NCI-H526 treated with DMSO at 0.1 percent for 48 hours (cell line): Measurements from ENCODE around the gene UTP15.
A peak's percentile ranks its signal among the peaks of the same experiment; 100 is the strongest.

ENCODE experiments used
- DNase-seq: peaks from one replicate; lab custom pipeline; 2025; lab: John Stamatoyannopoulos, UW

The UTP15 gene

DNA sequence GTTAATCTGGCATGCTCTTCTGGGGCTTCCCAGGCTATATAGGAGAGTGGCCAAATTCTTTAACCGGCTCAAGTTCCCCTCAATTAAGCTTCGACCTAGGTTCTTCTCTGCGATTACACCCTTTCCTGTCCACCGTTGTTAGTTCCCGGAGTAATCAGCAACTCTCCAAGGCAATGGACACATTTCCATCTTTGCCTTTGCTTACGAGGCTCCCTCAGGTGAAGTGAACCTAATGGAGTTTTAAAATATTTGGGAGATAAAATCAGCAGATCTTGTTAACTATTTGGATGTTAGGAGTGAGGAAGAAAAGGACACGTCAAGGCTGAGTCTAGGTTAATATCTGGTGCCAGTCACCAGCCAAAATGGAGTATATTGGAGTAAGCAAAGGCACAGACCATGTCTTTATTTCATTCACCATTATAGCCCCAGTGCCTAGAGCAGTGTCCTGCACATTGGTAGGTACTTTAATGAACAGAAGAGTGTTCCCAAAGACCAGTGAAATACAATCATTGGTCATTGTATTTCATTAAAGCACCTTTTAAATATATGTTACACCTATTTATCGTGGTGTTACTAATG lies 515 bp downstream of the UTP15 start:
- DNase-seq = no peak

DNA sequence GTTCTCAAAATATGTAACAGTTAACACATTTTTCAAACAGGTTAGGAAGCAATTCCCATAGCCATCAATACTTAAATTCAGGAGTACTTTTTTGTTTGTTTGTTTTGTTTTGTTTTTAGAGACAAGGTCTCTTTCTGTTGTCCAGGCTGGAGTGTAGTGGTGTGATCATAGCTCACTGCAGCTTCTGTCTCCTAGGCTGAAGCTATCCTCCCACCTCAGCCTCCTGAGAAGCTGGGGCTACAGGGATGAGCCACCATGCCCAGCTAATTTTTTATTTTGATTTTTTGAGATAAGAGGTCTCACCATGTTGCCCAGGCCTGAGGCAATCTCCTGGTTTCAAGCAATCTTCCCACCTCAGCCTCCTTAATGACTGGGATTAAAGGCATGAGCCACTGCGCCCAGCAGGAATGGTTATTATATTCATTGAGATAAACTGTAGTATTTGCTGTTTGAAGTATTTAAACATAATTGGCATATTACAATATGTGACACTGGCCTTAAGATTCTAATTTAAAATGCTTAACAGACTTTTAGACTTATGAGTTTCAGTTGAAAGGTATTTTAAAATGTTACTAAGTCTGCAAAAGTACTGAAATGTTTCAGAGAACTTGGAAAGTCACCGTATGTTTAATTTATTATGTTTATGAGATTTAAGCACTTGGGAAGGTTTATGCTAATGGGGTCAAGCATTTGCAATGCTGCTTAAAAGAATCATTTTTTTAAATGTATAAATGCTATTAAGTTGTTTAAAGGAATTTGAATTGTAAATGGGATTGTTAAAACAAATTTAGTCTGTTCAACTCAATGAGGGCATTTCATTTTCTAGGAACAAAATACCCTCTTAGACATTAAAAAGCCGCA lies 17.0 kb downstream of the UTP15 start:
- DNase-seq = no peak

DNA sequence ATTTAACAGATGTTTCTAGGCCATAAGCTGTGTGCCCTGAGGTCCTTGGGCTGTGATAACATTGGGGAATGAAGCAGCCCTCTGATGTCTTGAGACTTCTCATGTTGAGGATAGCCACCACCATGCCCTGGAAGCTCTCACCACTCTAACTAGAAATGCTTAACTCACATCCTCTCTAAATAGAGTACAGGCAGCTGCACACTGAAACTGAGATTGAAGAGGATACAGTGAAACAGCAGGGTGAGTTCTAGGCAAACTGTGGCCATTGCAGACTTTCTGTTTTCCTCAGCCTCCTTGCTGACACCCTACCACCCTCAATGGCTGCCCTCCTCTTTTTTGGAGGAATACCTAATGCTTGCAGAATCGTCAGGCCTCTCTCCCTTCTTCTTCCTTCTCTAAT lies 22.4 kb downstream of the UTP15 start:
- no peak for DNase-seq

DNA sequence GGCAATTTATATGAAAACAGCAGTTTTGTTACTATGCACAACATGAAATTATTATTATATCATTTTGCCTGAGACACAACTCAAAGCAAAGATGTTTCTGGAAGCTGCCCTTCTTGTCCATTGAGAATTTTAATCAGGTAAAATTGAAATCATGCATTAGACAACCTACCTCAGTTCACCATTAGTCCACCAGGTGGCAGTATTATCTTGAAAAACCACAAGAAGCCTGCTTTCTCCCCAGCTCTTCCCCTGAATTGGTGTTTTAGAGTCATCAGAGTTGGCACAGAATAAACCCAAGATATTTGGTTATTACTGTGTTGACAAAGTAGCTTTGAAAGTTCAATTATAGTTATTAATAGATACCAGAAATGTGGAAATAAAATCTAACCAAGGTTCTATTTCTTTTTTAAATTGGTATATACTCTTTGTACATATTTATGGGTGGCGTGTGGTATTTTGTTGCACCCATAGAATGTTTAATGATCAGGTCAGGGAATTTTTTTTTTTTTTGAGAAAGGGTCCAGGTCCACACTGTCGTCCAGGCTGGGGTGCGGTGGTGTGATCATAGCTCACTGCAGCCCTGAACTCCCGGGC lies 25.7 kb downstream of the UTP15 start:
- DNase-seq = peak; percentile 31

DNA sequence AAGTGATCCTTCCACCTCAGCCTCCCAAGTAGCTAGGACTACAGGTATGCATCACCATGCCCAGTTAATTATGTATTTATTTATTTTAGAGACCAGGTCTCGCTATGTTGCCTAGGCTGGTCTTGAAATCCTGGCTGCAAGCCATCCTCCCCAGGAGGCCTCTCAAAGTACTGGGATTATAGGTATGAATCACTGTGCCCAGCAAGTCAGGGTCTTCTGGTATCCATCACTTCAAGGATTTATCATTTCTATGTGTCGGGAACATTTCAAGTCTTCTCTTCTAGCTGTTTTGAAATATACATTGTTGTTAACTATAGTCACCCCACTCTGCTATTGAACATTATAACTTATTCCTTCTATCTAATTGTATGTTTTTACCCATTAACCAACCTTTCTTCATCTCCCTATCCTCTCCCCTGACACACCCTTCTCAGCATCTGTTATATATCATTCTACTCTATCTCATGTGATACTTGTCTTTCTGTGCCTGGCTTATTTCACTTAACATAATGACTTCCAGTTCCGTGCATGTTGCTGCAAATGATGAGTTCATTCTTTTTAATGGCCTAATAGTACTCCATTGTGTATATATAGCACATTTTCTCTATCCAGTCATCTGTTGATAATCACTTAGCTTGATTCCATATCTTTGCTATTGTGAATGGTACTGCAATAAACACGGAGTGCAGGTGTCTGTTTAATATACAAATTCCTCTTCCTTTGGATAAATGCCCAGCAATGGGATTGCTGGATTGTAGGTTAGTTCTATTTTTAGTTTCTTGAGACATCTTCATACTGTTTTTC lies 26.4 kb downstream of the UTP15 start:
- peak; percentile 2 for DNase-seq

DNA sequence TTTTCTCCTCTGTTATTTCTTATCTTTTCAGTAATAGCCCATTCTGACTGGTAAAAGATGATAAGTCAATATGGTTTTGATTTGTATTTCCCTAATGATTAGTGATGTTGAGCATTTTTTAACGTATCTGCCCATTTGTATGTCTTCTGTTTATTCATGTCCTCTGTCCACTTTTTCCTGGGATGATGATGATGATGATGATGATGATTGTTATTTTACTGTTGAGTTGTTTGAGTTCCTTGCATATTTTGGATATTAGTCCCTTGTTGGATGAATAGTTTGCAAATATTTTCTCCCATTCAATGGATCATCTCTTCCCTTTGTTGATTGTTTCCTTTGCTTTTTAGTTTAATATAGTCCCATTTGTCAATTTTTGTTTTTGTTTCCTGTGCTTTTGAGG lies 27.0 kb downstream of the UTP15 start:
- no peak for DNase-seq

DNA sequence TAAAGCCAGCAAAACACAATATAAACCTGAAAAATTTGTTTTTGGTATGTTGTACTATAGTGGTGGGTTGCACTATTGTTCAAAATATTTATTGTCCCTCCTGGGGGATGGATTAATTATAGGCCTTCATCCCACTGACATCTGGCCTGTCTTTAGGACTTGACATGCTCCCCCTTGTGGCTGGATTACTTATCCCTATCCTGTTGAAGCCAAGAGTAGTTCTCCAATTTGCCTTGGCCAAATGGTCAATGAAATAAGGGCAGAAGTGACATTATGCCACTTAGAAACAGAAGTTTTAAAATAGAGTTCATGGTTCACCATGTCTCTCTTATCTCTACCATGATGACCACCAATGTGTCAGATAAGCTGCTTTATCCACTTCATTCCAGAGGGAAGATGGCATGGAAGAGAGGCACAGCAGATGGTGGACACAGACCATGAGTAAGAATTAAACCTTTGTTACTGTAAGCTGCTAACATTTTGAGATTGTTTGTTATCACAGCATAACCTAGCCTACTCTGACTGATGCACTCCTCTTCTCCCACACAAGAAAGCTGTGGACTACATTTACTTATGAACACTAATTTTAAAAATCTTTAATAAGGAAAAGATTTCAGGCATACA lies 31.3 kb downstream of the UTP15 start:
- DNase-seq = peak; percentile 2

DNA sequence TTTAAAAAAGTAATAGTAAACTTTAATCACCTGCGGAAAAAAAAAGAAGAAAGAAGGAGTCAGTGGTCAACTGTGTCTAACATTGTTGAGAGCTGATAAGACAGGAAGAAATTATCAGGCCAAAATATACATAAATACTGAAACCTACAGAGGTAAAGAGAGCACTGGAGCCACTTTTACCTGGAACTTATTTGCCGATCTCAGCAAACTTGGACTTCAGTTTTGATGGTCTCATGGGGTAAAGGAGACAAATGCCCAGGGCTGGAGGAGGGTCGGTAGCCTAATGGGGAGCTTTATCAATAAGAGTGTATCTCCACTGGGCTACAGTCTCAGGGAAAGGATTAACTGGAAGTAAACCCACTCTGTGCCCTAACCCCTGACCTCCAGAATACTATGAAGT lies 33.8 kb downstream of the UTP15 start:
- DNase-seq = no peak

DNA sequence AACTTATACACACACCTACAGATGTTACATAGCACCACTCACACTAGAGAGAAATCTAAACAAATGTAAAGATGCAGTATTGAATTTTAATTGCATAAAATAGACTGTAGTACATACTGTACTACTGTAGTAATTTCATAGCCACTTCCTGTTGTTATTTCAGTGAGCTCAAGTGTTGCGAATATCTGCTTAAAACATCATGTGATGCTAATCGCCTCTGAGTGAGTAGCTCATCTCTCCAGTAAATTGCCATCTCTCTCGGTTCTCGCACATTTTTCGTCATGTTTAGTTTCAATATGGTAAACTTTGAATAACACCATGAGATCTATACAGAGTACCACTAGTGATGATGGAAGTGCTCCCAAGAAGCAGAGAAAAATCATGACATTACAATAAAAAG lies 38.5 kb downstream of the UTP15 start:
- no peak for DNase-seq

DNA sequence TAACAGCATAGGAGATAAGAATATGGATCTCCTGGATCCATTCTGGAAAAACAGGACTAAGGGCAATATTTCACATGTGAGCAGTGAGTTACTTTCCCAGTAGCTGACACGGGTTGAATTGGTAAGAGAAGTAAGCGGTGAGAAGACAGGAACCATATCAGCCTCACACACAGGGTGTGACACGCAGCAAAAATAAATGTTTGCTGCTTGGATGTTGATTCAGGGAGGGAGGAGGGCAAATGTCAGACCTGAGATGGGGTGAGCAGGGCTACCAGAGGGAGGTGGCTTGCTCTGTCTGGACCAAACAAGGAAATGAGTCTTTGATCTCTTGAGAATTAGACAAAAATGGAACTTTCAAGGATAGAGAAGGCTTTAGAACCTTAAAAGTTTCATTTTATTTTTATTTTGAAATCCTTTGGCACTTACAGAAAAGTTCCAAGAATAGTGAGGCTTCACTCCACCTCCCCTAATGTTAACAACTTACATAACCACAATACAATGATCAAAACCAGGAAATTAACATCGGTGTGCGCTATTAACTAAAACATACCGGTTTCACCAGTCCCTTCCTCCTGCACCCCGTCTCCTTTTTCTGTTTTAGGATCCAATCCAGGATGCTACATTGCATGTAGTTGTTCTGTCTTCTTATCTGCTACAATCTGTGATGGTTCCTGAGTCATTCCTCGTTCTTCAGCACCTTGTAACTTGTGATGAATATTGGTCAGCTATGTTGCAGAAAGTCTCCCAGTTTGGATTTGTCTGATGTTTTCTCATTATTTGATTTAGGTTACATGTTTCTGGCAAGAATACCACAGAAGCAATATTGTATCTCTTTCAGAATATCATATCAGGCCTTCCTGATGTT lies 39.9 kb downstream of the UTP15 start:
- no peak for DNase-seq

DNA sequence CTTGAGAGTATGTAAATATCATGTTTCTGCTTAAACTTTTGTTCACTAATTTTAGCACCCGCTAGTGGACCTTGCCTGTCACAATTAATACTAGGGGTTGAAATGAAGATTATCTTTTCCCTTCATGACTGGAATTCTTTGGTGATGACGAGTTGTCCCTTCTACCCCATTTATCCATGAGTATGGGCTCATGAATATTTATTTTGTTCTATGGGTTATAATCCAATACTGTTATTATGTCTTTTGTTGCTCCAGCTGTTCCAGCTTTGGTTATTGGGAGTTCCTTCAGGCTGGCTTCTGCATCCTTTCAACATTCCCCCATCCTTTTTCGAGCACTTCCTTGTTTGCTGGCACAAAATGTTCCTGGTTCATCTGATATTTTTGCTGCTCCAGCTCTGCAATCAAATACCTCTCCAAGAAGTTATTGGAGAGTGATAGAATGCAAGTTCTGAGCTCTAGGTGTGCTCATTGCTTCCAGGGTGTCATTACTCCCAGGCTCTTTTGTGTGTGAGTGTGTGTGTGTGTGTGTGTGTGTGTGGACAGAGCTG lies 40.7 kb downstream of the UTP15 start:
- DNase-seq = no peak

DNA sequence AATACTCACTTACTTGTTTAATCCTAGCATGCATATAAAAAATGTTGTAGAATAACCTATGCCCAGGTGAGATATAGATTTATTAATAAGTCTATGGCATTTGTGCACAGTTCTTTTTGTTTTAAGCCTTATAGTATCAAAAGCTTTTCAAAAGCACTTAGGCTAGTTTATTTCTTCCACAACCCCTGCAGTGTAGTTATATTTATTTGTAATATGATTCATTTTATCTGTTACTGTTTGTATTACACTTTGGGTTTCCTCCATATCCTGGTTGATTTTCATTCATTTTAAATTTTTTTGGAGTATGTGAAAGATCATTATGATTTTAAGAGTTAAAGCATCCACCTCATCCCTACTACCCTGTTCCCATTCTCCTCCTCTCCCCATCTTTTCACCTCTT lies 41.7 kb downstream of the UTP15 start:
- DNase-seq = no peak

DNA sequence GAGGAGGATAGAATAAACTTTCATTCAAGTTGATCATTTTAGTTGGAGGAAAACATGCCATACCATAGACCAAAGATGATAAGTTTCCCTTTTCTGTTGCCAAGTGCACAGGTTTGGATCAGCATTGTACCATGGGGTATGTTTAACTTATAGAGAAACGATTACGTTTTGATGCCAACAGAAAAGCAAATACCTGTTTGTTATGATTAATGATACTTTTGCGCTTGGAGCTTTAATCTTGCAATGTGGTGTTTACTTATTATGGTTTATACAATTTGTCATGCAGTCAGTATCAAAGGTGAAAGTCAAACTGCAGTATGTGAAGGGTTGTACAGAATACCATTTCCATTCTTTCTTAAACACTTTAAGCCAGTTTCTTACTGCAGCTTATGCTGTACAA lies 47.3 kb downstream of the UTP15 start:
- DNase-seq = no peak

DNA sequence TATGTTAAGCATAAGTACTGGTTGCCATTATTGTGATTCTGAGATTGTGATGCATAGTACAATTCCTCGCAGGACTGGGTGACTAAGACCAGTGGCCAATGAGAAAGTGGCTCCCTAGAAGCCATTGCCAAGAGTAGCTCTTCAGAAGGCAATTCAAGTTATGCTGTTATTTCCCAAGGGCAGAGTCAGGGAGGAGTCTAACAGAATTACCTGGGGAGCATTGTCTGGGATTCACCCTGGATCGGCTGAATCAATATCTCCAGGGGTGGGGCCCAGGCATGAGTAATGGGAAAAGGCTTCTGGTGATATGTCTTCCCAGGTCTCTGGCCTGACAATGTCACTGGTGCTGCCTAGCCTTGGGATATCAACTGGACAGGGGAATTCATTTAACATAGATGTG lies 49.5 kb downstream of the UTP15 start:
- DNase-seq = no peak

DNA sequence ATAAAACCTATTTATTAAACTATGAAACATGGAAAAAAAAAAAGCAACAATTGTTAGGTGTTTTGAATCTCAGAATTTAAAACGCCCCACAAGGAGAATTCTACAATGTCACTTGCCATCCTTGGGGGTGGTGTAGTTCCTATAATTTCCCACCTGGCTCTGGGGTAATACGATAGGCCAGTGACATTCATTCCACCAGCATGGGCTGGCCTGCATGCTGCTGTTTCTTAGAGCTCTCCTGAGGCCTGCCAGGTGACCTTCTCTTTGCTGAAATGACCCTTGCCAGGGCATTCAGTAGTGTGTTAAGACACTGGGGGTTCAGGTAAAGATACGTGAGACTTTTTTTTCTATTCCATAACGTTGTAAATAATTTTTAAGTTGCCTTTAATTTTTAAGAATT lies 50.4 kb downstream of the UTP15 start:
- DNase-seq = no peak

DNA sequence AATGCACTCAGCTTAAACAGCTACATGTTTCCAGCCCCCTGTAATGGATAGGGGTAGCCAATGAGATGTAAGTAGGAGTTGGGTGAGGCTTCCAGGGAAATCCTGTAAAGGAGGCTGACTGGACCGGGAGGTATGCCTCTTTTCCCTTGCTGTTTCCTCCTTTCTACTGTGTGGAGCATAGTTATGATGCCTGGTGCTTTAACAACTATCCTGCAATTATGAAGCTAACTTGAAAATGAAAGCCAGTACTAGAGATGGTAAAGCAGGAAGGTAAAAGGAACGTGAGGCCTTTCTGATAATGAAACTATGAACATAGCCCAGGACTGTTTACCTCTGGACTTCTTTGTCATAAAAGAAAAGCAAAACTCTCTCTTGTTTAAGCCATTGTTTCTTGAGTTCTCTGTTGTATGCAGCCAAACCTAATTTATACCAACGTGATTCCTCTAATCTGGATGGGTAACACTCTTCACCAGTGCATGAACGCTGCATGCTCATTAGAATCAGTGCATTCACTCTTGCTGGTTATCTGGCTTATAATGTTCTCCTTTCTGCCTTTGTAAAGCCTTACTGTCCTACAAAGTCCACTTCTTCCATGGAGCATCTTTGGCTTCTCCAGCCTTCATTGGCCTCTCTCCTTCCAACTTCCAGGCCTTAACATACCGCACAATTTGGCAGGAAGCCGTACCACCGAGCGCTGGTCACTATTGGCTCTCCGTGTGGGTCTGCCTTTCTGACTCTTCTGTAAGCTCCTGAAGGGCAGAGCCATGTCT lies 52.2 kb downstream of the UTP15 start:
- DNase-seq = no peak

DNA sequence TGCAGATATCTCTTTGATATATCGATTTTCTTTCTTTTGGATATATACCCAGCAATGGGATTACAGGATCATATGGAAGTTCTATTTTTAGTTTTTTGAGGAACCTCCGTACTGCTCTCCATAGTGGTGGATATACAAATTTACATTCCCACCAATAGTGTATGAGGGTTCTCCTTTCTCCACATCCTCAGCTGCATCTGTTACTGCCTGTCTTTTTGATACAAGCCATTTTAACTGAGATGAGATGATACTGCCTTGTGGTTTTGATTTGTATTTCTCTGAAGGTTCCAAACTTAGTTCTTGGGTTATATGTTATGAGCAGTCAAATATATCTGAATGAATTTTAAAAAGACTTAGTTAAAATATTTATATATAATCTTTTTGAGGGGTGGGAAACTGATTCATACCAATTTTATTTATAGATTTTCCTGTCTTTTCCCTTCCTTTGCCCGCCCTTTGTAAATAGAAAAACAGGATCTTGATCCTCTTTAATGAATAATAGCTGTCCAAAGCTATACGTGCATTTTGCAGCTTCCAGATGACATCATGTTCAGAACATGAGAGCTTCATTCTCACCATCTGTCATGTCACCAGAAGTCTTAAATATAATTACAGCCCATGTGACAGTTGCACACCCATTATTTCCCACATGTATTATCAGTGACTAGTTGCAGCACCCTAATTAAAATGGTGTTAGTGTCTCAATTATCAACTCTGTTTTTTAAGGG lies 54.2 kb downstream of the UTP15 start:
- no peak for DNase-seq

DNA sequence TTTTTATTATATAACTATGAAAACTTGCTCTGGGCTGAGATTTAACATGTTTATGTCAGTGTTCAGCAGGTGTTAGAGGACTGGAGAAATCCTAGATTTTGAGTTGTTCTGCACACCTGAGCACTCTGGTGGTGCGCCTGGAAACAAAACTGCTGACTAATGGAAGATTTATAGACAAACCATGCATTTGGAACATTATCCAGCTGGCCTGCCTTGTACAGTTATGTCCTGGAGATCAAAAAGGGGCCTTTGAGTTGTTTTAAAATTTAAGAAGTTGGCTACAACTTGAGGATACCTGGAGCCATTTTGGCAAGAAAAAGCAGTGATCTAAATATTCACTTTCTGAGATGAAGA lies 54.8 kb downstream of the UTP15 start:
- DNase-seq = no peak

DNA sequence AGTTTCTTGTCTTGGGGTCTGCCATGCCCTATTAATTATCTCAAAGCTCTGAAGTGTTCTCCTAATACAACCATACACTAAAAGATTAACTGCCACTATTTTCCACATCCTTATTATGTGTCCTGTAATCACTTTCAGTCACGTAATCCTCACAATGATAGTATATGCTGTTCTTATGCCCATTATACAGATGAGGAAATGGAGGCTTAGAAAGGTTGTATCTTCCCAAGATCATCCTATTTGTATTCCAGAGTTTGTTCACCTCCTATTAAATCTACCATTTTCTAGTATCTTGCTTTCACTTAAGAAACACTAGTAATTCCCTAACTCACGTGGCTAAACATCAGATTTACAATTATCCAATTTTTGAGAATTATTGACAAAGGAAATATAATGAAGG lies 57.5 kb downstream of the UTP15 start:
- DNase-seq = no peak
